Measurements from ENCODE around the gene COQ9. TPM values are rescaled to one million over a fixed set of nuclear protein-coding genes. Genes with fewer than 3 reads are reported as not detected.
A peak's percentile ranks its signal among the peaks of the same experiment; 100 is the strongest.
"Not testable (repeated sequence)": the region's sequence is repeated elsewhere in the genome, so short reads cannot be mapped to it uniquely, and the experiment has no call there.

COQ9 gene, protein sequence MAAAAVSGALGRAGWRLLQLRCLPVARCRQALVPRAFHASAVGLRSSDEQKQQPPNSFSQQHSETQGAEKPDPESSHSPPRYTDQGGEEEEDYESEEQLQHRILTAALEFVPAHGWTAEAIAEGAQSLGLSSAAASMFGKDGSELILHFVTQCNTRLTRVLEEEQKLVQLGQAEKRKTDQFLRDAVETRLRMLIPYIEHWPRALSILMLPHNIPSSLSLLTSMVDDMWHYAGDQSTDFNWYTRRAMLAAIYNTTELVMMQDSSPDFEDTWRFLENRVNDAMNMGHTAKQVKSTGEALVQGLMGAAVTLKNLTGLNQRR
- total RNA-seq (36.2 and 51.2 TPM in 2 replicates), polyA plus RNA-seq (44.4 and 62.2 TPM in 2 replicates), polyA minus RNA-seq (ENCODE audit: low replicate concordance) (46.0 and 67.5 TPM in 2 replicates)
- 23.8 and 35.1 TPM in 2 replicates for polyA plus RNA-seq (2012)

DNA sequence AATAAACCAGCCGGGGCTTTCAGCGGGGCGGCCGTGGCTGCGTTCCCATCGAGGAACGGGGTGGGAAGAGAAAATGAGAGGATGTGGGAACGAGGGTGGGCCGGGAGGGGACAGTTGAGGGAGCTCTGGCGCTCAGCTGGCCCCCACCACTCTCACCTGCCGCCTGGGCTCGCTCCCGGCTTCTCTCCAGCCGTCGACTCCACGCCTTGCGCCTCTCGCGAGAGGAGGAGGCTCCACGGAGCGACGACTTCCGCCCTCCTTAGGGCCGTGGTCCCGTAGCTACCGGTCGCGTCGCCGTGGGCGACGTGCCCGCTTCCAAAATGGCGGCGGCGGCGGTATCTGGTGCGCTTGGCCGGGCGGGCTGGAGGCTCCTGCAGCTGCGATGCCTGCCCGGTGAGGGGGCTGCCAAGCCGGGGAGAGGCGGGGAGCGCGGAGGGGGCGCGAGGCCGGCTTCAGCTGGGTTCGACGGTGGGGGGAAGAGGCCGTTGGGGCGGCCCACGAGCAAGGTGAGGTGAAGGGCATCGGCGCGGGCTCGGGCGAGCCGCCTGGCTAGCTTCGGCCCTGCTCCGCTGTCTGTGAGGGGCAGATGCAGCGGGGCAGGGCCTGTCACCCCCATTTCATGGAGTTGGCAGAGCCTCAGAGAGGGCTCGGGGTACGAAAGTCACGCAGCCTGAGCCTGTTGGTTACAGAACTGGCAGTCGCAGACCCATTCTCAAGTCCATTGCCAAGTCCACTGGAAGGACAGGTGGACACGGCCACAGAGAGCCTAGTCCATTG lies at the start of gene COQ9, which contains the start of gene CIAPIN1:
TSS of gene COQ9 (plus strand) at position 294 of the 777 bp plus-strand sequence. CDS start at position 321, 27 bp downstream.
TSS of gene CIAPIN1 (minus strand) at position 200 of the 777 bp plus-strand sequence. CDS start 6,457 bp downstream, outside the sequence.
- DNase-seq (ENCODE audit: low read depth in 2 of 2) = peak; percentile 89 to 91
- Histone ChIP-seq H3K9me3 (ENCODE audit: control insufficient read depth, insufficient read depth, low read depth, low read length) (no peaks in the 10 kb centered on the region), H3K4me2 (ENCODE audit: extremely low read depth, insufficient read depth, low read length) (peak within 1 kb of the TSS; percentile 96), H3K27ac (ENCODE audit: insufficient read depth, low read length) (peak within 1 kb of the TSS; percentile 77), H3K79me2 (ENCODE audit: control insufficient read depth, insufficient read depth, low read length) (peaks cover 44% of the 10 kb centered on the region), H3K36me3 (ENCODE audit: control insufficient read depth, insufficient read depth, low read length) (peaks cover 3% of the 10 kb centered on the region), H3K9ac (ENCODE audit: insufficient read depth, low read length) (peak within 1 kb of the TSS; percentile 91), H3K4me3 (replicated peaks in 1 of 4; ENCODE audit: control extremely low read depth in 1 of 4, insufficient read depth in 1 of 4, low read depth in 3 of 4, low read length in 4 of 4) (peak within 1 kb of the TSS; percentile 91 to 96 (median 94)), H3K4me1 (ENCODE audit: control insufficient read depth, extremely low read depth, insufficient read depth, low read length) (no peaks in the 10 kb centered on the region), H4K20me1 (ENCODE audit: control insufficient read depth, extremely low read depth, insufficient read depth, low read length) (no peaks in the 10 kb centered on the region), H3K27me3 (ENCODE audit: control insufficient read depth, insufficient read depth, low read length) (no peaks in the 10 kb centered on the region), H2AFZ (ENCODE audit: low read length) (peak within 1 kb of the TSS; percentile 94)
- no peak for TF ChIP-seq EZH2 (IDR thresholded peaks at IDR 0.05; ENCODE audit: low read length, missing control alignments)
- TF ChIP-seq, protein P1, sequence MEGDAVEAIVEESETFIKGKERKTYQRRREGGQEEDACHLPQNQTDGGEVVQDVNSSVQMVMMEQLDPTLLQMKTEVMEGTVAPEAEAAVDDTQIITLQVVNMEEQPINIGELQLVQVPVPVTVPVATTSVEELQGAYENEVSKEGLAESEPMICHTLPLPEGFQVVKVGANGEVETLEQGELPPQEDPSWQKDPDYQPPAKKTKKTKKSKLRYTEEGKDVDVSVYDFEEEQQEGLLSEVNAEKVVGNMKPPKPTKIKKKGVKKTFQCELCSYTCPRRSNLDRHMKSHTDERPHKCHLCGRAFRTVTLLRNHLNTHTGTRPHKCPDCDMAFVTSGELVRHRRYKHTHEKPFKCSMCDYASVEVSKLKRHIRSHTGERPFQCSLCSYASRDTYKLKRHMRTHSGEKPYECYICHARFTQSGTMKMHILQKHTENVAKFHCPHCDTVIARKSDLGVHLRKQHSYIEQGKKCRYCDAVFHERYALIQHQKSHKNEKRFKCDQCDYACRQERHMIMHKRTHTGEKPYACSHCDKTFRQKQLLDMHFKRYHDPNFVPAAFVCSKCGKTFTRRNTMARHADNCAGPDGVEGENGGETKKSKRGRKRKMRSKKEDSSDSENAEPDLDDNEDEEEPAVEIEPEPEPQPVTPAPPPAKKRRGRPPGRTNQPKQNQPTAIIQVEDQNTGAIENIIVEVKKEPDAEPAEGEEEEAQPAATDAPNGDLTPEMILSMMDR (conservative IDR thresholded peaks at IDR 0.05 in 1 of 2, IDR thresholded peaks at IDR 0.05 in 1 of 2; ENCODE audit: low read depth in 1 of 2, low read length in 2 of 2) = no peak

DNA sequence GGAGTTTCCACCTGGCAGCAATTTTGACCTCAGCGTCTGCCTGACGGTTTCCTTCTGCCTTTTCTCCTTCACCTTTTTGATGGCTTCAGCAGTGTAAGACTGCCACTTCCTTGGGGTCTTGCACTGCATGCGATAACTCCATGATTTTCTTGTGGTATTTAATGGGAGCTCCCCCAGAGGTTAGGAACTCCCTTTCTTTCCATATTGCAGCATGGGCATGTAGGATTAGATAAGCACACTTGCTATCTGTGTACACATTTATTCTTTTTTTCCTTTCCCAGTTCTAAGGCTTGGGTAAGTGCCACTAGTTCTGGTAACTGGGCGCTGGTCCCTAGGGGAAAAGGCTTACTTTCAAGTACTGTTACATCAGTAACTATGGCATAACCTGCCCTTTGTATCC lies 49.8 kb upstream of the COQ9 start:
- not testable (repeated sequence) for DNase-seq (ENCODE audit: low read depth in 2 of 2); H3K79me2 ChIP-seq (ENCODE audit: control insufficient read depth, insufficient read depth, low read length); H3K4me2 ChIP-seq (ENCODE audit: extremely low read depth, insufficient read depth, low read length); H3K27ac ChIP-seq (ENCODE audit: insufficient read depth, low read length); H3K4me3 ChIP-seq (replicated peaks in 1 of 4; ENCODE audit: control extremely low read depth in 1 of 4, insufficient read depth in 1 of 4, low read depth in 3 of 4, low read length in 4 of 4); H3K27me3 ChIP-seq (ENCODE audit: control insufficient read depth, insufficient read depth, low read length); H2AFZ ChIP-seq (ENCODE audit: low read length); H3K4me1 ChIP-seq (ENCODE audit: control insufficient read depth, extremely low read depth, insufficient read depth, low read length); H4K20me1 ChIP-seq (ENCODE audit: control insufficient read depth, extremely low read depth, insufficient read depth, low read length); H3K36me3 ChIP-seq (ENCODE audit: control insufficient read depth, insufficient read depth, low read length); H3K9me3 ChIP-seq (ENCODE audit: control insufficient read depth, insufficient read depth, low read depth, low read length); H3K9ac ChIP-seq (ENCODE audit: insufficient read depth, low read length)

DNA sequence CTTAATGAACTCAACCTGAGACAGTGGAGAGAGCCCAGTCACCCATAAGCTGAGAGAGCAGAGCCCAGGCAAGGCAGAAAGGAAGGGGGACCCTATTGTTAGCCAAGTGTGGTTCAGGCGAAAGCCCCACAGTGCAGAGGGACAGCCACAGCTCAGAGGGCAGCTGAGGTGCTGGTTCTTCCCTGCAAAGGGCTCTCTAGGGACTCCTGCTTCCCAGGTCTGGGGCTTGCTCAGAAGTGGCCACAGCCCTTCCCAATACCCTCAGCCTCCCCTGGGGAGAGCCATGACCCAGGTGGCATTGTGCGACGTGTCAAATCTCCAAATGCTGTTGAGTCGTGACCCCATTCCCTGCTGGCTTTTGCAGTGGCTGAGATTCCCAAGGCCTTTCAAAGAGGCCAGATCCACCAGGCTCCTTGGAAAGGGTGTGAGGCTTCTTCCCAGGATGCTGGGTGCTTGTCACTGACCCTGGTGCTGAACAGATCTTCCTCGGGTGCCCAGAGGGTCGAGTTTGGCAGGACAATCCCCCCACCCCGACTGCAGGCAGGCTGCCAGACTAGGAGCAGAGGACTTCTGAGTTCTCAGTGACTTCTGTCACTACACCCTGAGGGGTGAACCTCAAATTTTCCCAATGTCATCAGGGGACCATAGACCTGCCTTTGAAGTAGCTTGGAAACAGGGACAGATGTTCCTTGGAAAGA lies 45.2 kb upstream of the COQ9 start:
- DNase-seq (ENCODE audit: low read depth in 2 of 2) = no peak
- Histone ChIP-seq H3K4me3 (replicated peaks in 1 of 4; ENCODE audit: control extremely low read depth in 1 of 4, insufficient read depth in 1 of 4, low read depth in 3 of 4, low read length in 4 of 4) (no peak overlapping the region), H4K20me1 (ENCODE audit: control insufficient read depth, extremely low read depth, insufficient read depth, low read length) (no peaks in the 10 kb centered on the region), H3K27me3 (ENCODE audit: control insufficient read depth, insufficient read depth, low read length) (peaks cover 3% of the 10 kb centered on the region), H3K27ac (ENCODE audit: insufficient read depth, low read length) (no peak overlapping the region), H3K79me2 (ENCODE audit: control insufficient read depth, insufficient read depth, low read length) (no peaks in the 10 kb centered on the region), H2AFZ (ENCODE audit: low read length) (no peak overlapping the region), H3K9me3 (ENCODE audit: control insufficient read depth, insufficient read depth, low read depth, low read length) (no peaks in the 10 kb centered on the region), H3K9ac (ENCODE audit: insufficient read depth, low read length) (no peak overlapping the region), H3K4me2 (ENCODE audit: extremely low read depth, insufficient read depth, low read length) (no peak overlapping the region), H3K4me1 (ENCODE audit: control insufficient read depth, extremely low read depth, insufficient read depth, low read length) (no peaks in the 10 kb centered on the region), H3K36me3 (ENCODE audit: control insufficient read depth, insufficient read depth, low read length) (no peaks in the 10 kb centered on the region)
- no peak for TF ChIP-seq EZH2 (IDR thresholded peaks at IDR 0.05; ENCODE audit: low read length, missing control alignments)
- TF ChIP-seq, protein P1 (conservative IDR thresholded peaks at IDR 0.05 in 1 of 2, IDR thresholded peaks at IDR 0.05 in 1 of 2; ENCODE audit: low read depth in 1 of 2, low read length in 2 of 2) = no peak

Measured in fibroblast of lung (primary cell).